Anterior cingulate cortex (tissue), 58 donors: ENCODE data around the gene MARK1.
A peak's percentile ranks its signal among the peaks of the same experiment; 100 is the strongest.

Experiments used
- DNase-seq, 58 donors: peaks; one replicate each; lab custom pipeline; 2025; lab: John Stamatoyannopoulos, UW

The MARK1 gene

GRCh38 chr1:220687809-220688208, 159.9 kb downstream of the MARK1 start:
- DNase-seq = no peak

DNA sequence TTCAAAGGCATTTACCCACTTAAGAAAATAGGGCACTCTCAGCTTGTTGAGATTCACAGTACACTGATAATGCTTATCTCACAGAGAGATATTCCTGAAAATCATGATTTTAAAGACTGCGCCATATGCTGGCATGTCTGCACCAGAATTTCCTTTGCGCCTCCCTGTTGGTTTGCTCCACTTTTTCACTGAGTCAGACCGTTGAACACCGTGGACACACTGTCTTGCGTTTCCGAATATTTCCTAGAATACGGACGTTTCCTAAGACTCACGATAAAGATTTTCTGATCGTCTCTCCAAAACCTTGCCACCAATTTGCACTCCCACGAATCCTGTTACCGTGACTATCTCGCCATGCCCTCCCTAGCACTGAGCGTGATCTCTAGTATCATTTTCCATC, 161.7 kb downstream of the MARK1 start:
- peak in 1 of 58 donors; percentile 35 for DNase-seq

GRCh38 chr1:220690140-220691052, 162.5 kb downstream of the MARK1 start, which contains the start of gene C1orf115:
Gene C1orf115 (plus strand): TSS chr1:220690363. CDS start chr1:220690403, 40 bp downstream.
- peak in 41 of 58 donors; percentile 8 to 69 (median 34) for DNase-seq

GRCh38 chr1:220691053-220691684, 163.2 kb downstream of the MARK1 start:
- no peak for DNase-seq

- DNase-seq = no peak
Observed at GRCh38 chr1:220692436-220693228, 164.7 kb downstream of the MARK1 start.

DNA sequence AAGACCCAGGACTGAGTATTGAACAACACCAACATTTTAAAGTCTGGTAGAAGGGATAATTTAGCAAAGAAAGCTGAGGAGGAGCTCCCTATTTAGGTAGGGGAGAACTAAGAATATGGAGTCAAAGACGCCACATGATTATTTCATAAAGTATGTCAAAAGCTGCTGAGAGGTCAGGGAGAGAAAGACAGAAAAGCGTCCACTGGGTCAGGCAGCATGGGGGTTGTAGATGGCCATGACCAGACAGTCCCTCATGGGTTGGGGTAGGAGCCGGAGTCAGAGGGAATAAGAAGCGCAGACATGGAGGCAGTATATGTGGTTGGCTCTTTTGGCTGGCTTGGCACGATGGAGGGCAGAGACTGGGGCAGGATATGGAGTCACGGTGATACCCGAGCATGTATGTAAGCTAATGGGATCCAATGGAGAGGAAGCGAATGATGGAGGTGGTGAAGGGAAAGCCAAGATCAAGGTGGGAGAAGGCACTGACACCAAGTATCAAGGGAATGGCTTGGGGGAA, 167.0 kb downstream of the MARK1 start:
- DNase-seq = no peak

DNA sequence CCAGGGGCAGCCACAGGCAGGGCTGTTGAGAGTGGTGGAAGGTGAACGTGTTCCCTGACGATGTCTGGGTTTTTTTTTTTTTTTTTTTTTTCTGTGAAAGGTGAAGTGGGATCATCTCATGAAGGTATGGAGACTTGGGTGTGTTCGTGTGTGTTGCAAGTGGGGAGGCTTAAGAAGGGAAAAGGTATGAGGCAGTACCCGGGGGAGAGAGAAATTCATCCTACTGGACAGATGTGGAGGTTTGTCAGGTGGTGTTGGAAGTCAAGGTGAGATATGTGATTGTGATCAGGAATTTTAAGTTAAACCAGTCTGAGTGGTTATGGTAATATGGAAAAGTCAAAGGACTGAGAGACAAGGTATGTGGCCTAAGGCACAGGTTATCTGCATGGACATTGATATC, 167.5 kb downstream of the MARK1 start:
- no peak for DNase-seq

- no peak for DNase-seq
Observed at GRCh38 chr1:220696226-220696862, 168.4 kb downstream of the MARK1 start.

- peak in 28 of 58 donors; percentile 7 to 68 (median 37) for DNase-seq
Observed at GRCh38 chr1:220696863-220697231, 168.9 kb downstream of the MARK1 start.

DNA sequence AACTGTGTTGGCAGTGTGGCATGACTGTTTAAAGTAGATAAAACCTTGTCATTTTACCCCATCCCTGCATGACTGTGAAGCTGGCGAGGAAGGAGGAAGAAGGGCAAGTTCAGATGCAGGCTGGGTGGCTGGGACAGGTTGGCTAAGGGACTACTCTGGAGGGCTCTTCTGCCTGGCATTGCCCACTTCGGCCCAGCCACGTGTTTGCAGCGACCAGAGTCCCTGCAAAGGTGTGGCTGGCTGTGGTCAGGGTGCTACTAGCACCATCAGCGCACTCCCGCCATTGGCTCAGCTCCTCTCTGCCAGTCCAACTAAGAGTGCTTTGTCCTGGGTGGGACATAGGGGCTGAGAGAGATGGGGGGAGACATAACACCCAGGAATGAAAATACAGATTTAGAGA, 169.4 kb downstream of the MARK1 start:
- no peak for DNase-seq

DNA sequence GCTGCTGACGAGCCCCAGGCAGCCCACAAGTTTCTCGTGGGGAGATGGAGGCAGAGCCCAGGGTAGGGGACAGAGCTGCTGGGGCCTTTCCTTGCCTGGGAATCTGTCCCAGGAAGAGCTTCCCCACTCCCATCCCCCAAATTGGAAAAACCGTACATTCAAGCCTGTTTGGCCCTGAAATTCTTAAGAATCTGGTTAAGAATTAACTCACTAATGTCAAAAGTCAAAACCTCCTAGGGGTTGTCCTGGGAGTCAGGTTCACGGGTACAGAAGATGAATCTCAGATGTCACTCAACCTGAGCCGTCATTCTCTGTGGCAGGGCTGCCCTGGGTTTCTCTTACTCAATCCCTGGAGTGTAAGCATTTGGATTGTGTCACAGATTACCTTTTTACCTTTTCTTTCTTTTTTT, 170.7 kb downstream of the MARK1 start:
- DNase-seq = no peak

DNA sequence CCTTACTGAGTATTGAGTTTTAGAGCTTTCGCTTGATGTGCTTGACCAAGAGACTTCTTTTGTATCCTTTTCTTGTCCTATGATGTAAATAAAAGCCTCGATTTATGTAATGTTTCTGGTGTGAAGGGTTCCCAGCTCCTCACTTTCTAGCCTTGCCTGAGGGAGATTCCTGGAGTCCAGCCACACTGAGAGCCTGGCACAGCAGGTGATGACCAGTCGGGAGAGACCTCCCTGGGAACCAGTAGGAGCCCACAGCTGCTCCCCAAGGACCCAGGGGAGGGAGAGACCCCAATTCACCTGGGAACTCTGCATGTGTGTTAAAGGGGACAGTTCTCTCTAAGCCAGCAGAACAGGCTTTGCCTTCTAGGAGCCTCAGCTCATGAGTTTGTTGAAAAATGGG, 171.1 kb downstream of the MARK1 start:
- DNase-seq = no peak

DNA sequence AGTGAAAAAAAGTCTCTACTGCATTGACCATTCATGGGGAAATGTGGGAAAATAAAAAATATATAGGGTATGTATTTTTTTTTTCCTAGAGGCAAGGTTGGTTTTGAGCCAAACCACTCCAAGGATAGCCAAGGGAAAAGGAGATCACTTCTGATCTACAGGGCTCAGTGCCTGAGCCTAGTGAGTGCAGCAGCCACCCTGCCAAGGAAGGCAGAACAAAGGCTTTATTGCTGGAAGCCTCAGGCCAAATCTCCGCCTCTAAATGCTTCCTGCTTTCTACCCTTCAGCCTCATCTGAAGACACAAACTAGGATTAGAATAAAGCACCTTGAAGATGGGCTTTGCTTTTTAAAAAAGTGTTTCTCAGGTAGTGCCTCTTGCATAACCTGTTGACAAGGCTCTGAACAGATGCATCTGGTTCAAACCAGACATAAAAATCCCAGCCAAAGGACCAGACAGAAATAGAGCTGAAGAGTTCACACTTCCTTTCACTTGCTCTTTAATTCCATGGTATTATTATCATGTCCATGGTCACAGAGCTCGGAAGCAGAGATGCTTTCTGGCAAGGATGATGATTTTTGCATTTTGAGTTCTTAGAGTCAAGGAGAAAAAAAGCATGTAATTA, 172.7 kb downstream of the MARK1 start:
- peak in 6 of 58 donors; percentile 5 to 39 (median 20) for DNase-seq

- DNase-seq = no peak
Observed at GRCh38 chr1:220701974-220702373, 174.0 kb downstream of the MARK1 start.

DNA sequence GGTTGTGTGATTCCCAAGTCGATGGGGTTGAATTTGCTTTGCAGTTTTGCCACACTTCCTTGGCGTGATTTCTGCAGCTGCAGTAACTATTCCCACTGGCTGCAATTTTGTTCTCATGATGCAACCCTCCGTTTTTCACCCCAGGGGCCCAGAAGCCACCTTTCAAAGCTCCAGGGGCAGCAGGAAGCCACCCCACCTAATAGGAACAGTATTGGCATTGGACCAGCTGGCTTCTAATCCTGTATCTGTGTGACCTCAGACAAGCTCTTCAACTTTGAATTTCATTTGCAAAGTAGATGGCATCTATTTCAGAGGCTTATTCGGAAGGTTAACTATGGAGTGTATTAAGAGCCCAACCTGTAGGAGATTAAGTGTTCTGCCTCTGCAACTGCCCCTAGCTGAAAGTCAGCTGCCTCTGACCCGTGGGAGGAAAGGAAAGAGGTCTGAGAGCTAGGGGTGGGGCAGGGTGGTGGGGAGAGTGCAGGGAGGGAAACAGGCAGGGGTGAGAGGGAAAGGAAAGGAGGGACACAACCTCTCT, 174.9 kb downstream of the MARK1 start:
- no peak for DNase-seq

GRCh38 chr1:220703305-220703704, 175.4 kb downstream of the MARK1 start:
- no peak for DNase-seq

- no peak for DNase-seq
Observed at GRCh38 chr1:220705782-220706181, 177.8 kb downstream of the MARK1 start.

GRCh38 chr1:220706480-220706879, 178.5 kb downstream of the MARK1 start:
- DNase-seq = no peak

DNA sequence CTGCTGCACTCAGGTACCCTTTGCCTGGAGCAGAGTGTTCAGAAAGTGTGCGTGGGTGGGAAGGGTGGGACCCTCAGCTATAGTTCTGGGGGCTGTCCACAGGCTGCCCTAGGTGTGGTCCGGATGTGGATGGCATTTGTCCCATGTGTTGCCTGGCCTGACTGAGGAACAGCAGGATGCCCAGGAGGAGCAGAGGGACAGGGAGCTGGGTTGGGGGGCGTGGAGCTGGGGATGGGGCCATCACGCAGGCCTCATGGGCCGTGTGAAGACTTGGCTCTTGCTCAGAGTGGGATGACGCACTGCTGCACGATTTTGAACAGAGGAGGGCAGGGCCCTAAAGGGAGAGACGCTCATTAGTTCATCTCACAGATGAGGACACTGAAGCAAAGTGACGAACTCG, 179.2 kb downstream of the MARK1 start:
- DNase-seq = no peak
